ENCODE results near the gene CASK. TPM values are rescaled to one million over a fixed set of nuclear protein-coding genes. Genes with fewer than 3 reads are reported as not detected.
A peak's percentile ranks its signal among the peaks of the same experiment; 100 is the strongest.

CASK gene
- total RNA-seq, 2 donors from 2014 or later, result 22.3 to 27.4 TPM

GRCh38 chrX:41526925-41527324 lies 396.4 kb downstream of the CASK start:
- no peaks in the 10 kb centered on the region for H3K27me3 ChIP-seq
- WGBS, 2 donors, result 82 to 85% methylated on average over 5 of the region's 5 CpGs
- no peak for TF ChIP-seq CTCF (IDR thresholded peaks at IDR 0.05)
- no peak for TF ChIP-seq POLR2A (IDR thresholded peaks at IDR 0.05)
- H3K36me3 ChIP-seq (replicated peaks in 1 of 2; ENCODE audit: insufficient read depth in 1 of 2, low read depth in 2 of 2), result no peaks in the 10 kb centered on the region
- H3K9me3 ChIP-seq, result no peaks in the 10 kb centered on the region
- H3K27ac ChIP-seq, result no peak overlapping the region
- no peak for DNase-seq
- no peak for ATAC-seq
- no peak overlapping the region for H3K4me3 ChIP-seq
- H3K4me1 ChIP-seq, result no peaks in the 10 kb centered on the region
- intact Hi-C loops (cut with DNase I), result no loop called here

- DNase-seq (no peak), ATAC-seq (no peak)
- Histone ChIP-seq H3K4me1 (no peaks in the 10 kb centered on the region), H3K4me3 (no peak overlapping the region), H3K27me3 (no peaks in the 10 kb centered on the region), H3K36me3 (replicated peaks in 1 of 2; ENCODE audit: insufficient read depth in 1 of 2, low read depth in 2 of 2) (no peaks in the 10 kb centered on the region), H3K27ac (no peak overlapping the region), H3K9me3 (no peaks in the 10 kb centered on the region)
- intact Hi-C loops (cut with DNase I), result no loop called here
- TF ChIP-seq POLR2A (IDR thresholded peaks at IDR 0.05) (no peak), CTCF (IDR thresholded peaks at IDR 0.05) (no peak)
- WGBS, 2 donors, result 87 to 92% methylated on average over 2 of the region's 2 CpGs
Observed at GRCh38 chrX:41526271-41526670, 397.1 kb downstream of the CASK start.

- no peaks in the 10 kb centered on the region for H3K27me3 ChIP-seq
- intact Hi-C loops (cut with DNase I), result no loop called here
- TF ChIP-seq CTCF (IDR thresholded peaks at IDR 0.05) (no peak), POLR2A (IDR thresholded peaks at IDR 0.05) (no peak)
- no peaks in the 10 kb centered on the region for H3K4me1 ChIP-seq
- ATAC-seq (no peak), DNase-seq (no peak)
- 58 to 63% methylated on average over 4 of the region's 4 CpGs for whole genome bisulfite sequencing, 2 donors
- H3K9me3 ChIP-seq, result no peaks in the 10 kb centered on the region
- H3K27ac ChIP-seq, result peak overlapping the region in 1 of 4 donors; percentile 47
- H3K4me3 ChIP-seq, result no peak overlapping the region
- no peaks in the 10 kb centered on the region for H3K36me3 ChIP-seq (replicated peaks in 1 of 2; ENCODE audit: insufficient read depth in 1 of 2, low read depth in 2 of 2)
Observed at GRCh38 chrX:41522671-41523070, 400.7 kb downstream of the CASK start.

- Histone ChIP-seq H3K4me3 (no peak overlapping the region), H3K9me3 (no peaks in the 10 kb centered on the region), H3K4me1 (no peaks in the 10 kb centered on the region), H3K27ac (peak overlapping the region in 2 of 4 donors; percentile 6 to 47), H3K36me3 (replicated peaks in 1 of 2; ENCODE audit: insufficient read depth in 1 of 2, low read depth in 2 of 2) (no peaks in the 10 kb centered on the region), H3K27me3 (no peaks in the 10 kb centered on the region)
- intact Hi-C loops (cut with DNase I), result no loop called here
- DNase-seq (peak in 2 of 4 donors; percentile 23 to 24), ATAC-seq (no peak)
- no peak for TF ChIP-seq POLR2A (IDR thresholded peaks at IDR 0.05)
- WGBS, 2 donors, result 53 to 62% methylated on average over 2 of the region's 2 CpGs
Observed at GRCh38 chrX:41522081-41522480, 401.3 kb downstream of the CASK start.

DNA sequence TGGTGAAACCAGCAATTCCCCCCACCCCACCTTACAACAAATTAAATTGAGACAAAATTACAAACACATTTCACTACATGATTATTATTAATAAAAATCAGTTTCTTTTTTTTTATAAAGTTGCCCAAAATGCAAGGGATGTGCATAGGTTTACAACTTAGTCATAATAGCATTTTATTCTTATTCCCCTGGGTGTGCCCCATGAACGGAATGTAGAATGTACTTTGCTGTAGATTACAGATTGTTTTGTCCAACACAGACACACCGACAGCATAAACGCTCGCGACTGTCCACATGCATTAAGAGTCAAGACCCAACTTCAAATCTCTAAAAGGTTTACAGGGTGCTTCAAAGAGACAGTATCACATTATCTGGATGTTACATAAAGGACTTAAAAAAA lies 403.9 kb downstream of the CASK start:
- intact Hi-C loops (cut with DNase I), result no loop called here
- no peak for TF ChIP-seq CTCF (IDR thresholded peaks at IDR 0.05)
- no peak for TF ChIP-seq POLR2A (IDR thresholded peaks at IDR 0.05)
- H3K4me1 ChIP-seq, result no peaks in the 10 kb centered on the region
- H3K36me3 ChIP-seq (replicated peaks in 1 of 2; ENCODE audit: insufficient read depth in 1 of 2, low read depth in 2 of 2), result no peaks in the 10 kb centered on the region
- no peak overlapping the region for H3K27ac ChIP-seq
- 92% methylated on average over 5 of the region's 5 CpGs for WGBS, 2 donors
- ATAC-seq (no peak), DNase-seq (no peak)
- H3K9me3 ChIP-seq, result no peaks in the 10 kb centered on the region
- H3K27me3 ChIP-seq, result no peaks in the 10 kb centered on the region
- H3K4me3 ChIP-seq, result no peak overlapping the region
